Activated T-helper 1 cell treated with anti-CD3 and anti-CD28 coated beads, Interleukin-12 subunit alpha, Interleukin-12 subunit beta, Interleukin-2, Interleukin-4 antibody, amounts not matched to agents 30 ng/mL and 10 ng/mL and 1 ng/mL, durations not matched to agents 14 hours and 24 hours and 36 hours (primary cell): ENCODE results near the gene SPATA33. TPM values are rescaled to one million over a fixed set of nuclear protein-coding genes. Genes with fewer than 3 reads are reported as not detected.
"Not testable (repeated sequence)": the region's sequence is repeated elsewhere in the genome, so short reads cannot be mapped to it uniquely, and the experiment has no call there.

Source experiments
- DNase-seq: peaks from one replicate; pipeline ENCODE4 v3.0.0; 2021; ENCODE audit warnings: low spot score
- H3K27ac Mint-ChIP-seq: one replicate; pipeline ENCODE4 v1.8.0; 2021; ENCODE audit warnings: mild to moderate bottlenecking, mixed read lengths
- H3K27me3 Mint-ChIP-seq: one replicate; pipeline ENCODE4 v1.8.0; 2022; ENCODE audit warnings: mild to moderate bottlenecking, moderate library complexity, mixed read lengths; ENCODE audit not compliant: insufficient read depth
- H3K36me3 Mint-ChIP-seq: one replicate; pipeline ENCODE4 v1.8.0; 2021; ENCODE audit warnings: low read depth, mixed read lengths
- H3K4me1 Mint-ChIP-seq: one replicate; pipeline ENCODE4 v1.8.0; 2021; ENCODE audit warnings: low read depth, mixed read lengths
- H3K4me3 Mint-ChIP-seq: one replicate; pipeline ENCODE4 v1.8.0; 2021; ENCODE audit warnings: mild to moderate bottlenecking, moderate library complexity, mixed read lengths
- H3K9me3 Mint-ChIP-seq: one replicate; pipeline ENCODE4 v1.8.0; 2021; ENCODE audit warnings: mixed read lengths
- intact Hi-C: fragments of 100-400 bp; cut with micrococcal nuclease; formaldehyde crosslinking; loops from one replicate; pipeline ENCODE4 v1.15.1; 2024
- total RNA-seq: library from RNA; stranded (reverse); gene quantifications from 2 replicates; pipeline ENCODE4 v1.2.3, GENCODE V29; 2022

The SPATA33 gene
- total RNA-seq, 1 donor from 2014 or later, result 15.1 TPM

GRCh38 chr16:89686520-89687091 is 29.0 kb downstream of the SPATA33 start, which contains the start of gene CDK10:
Gene CDK10 (plus strand): TSS chr16:89686689. CDS start chr16:89686711, 22 bp downstream.
- Mint-ChIP-seq H3K27ac (peak within 1 kb of the TSS; percentile 93), H3K4me3 (peak within 1 kb of the TSS; percentile 94), H3K4me1 (peaks cover 6% of the 10 kb centered on the region), H3K9me3 (peaks cover 5% of the 10 kb centered on the region), H3K36me3 (peaks cover 16% of the 10 kb centered on the region), H3K27me3 (no peaks in the 10 kb centered on the region)
- DNase-seq, result peak; percentile 91
- intact Hi-C loops, result loop anchor here (1.0 kb wide), 3 partner anchors 14 to 28 kb away; no protein-coding TSS in a partner anchor

DNA sequence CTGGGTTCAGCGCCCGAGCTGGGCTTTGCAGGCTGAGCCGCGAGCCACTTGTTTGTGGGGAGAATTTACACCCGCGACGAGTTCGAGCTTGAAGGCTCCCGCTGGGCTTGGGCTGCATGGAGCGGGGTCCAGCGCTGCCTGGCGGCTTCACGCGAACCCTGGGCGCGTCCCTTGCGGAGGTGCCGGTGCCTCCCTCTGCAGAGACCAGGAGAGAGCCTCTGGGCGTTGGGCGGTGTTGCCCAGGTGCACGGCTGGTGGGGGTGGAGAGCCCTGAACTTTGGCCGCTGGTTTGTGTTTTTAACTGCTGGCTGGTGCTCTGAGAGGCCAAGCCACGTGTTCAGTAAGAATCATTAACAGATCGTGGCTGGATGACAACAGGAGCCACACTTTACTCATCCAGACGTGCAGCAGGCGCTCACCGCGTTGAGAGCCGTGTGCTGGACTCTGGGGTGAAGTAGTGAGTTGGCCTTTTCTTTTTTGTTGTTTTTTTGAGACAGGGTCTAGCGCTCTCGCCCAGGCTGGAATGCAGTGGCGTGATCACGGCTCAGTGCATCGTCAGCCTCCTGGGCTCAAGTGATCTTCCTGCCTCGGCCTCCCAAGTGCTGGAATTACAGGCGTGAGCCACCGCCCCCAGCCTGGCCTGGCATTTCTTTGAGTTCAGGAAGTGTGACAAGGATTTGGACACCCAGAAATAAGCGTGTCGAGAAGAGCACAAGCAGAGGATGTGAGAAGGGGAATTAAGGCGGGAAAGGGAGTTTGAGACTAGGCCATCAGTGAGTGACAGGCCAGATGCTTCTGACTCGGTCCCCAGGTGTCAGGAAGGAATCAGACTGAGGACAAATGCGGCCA is 29.7 kb downstream of the SPATA33 start:
- H3K9me3 Mint-ChIP-seq, result peaks cover 5% of the 10 kb centered on the region
- DNase-seq, result no peak
- peak overlapping the region; percentile 74 for H3K27ac Mint-ChIP-seq
- no peaks in the 10 kb centered on the region for H3K27me3 Mint-ChIP-seq
- intact Hi-C loops, result no loop called here
- H3K4me3 Mint-ChIP-seq, result peak overlapping the region; percentile 94
- peaks cover 18% of the 10 kb centered on the region for H3K36me3 Mint-ChIP-seq
- H3K4me1 Mint-ChIP-seq, result peaks cover 6% of the 10 kb centered on the region

GRCh38 chr16:89688395-89688794 is 30.8 kb downstream of the SPATA33 start:
- H3K4me3 Mint-ChIP-seq, result peak overlapping the region; percentile 94
- intact Hi-C loops, result no loop called here
- H3K27ac Mint-ChIP-seq, result no peak overlapping the region
- no peak for DNase-seq
- no peaks in the 10 kb centered on the region for H3K27me3 Mint-ChIP-seq
- H3K36me3 Mint-ChIP-seq, result peaks cover 21% of the 10 kb centered on the region
- peaks cover 5% of the 10 kb centered on the region for H3K9me3 Mint-ChIP-seq
- H3K4me1 Mint-ChIP-seq, result peaks cover 6% of the 10 kb centered on the region

GRCh38 chr16:89689142-89689541 is 31.5 kb downstream of the SPATA33 start:
- H3K4me1 Mint-ChIP-seq, result peaks cover 6% of the 10 kb centered on the region
- intact Hi-C loops, result no loop called here
- H3K27me3 Mint-ChIP-seq, result no peaks in the 10 kb centered on the region
- peaks cover 5% of the 10 kb centered on the region for H3K9me3 Mint-ChIP-seq
- no peak for DNase-seq
- H3K27ac Mint-ChIP-seq, result no peak overlapping the region
- peaks cover 24% of the 10 kb centered on the region for H3K36me3 Mint-ChIP-seq
- no peak overlapping the region for H3K4me3 Mint-ChIP-seq

DNA sequence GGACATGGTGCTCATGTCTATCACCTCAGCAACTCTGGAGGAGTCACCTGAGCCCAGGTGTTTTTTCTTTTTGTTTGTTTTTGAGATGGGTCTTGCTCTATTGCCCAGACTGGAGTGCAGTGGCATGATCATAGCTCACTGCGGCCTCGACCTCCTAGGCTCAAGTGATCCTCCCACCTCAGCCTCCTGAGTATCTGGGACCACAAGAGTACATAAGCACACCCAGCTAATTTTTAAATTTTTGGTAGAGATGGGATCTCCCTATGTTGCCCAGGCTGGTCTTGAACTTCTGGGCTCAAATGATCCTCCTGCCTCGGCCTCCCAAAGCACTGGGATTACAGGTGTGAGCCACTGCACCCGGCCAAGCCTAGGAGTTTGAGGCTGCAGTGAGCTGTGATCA is 32.0 kb downstream of the SPATA33 start:
- intact Hi-C loops, H3K27me3 Mint-ChIP-seq, H3K4me1 Mint-ChIP-seq, H3K9me3 Mint-ChIP-seq, H3K4me3 Mint-ChIP-seq, H3K27ac Mint-ChIP-seq, DNase-seq: not testable (repeated sequence)
- H3K36me3 Mint-ChIP-seq, result peaks cover 24% of the 10 kb centered on the region

DNA sequence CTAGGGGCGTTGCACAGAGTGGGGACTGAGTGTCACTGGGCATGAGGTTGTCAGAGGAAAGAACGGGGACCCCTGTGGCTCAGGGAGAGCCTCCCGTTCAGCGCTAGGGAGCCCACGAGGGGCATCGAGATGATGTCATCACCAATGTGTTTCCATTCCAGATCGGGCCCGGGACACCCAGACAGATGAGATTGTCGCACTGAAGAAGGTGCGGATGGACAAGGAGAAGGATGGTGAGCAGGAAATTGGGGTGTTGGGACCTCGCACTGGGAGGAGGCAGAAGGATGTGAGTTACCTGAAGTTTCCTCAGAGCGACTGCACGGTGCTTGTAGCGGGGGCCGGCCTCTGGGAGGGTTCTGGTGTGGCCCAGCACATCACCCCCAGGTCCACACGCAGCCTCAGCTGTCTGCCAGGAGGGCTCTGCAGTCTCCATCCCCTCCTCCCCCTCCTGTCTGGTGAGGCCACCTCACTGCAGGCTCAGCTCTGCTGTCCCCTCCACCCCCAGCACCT is 32.8 kb downstream of the SPATA33 start:
- H3K27me3 Mint-ChIP-seq, result no peaks in the 10 kb centered on the region
- H3K36me3 Mint-ChIP-seq, result peaks cover 20% of the 10 kb centered on the region
- no peaks in the 10 kb centered on the region for H3K9me3 Mint-ChIP-seq
- DNase-seq, result no peak
- H3K4me3 Mint-ChIP-seq, result no peak overlapping the region
- H3K27ac Mint-ChIP-seq, result no peak overlapping the region
- intact Hi-C loops, result no loop called here
- peaks cover 6% of the 10 kb centered on the region for H3K4me1 Mint-ChIP-seq

GRCh38 chr16:89691231-89691985 is 33.8 kb downstream of the SPATA33 start:
- Mint-ChIP-seq H3K36me3 (peaks cover 20% of the 10 kb centered on the region), H3K4me3 (no peak overlapping the region), H3K27ac (no peak overlapping the region), H3K4me1 (peaks cover 6% of the 10 kb centered on the region), H3K9me3 (no peaks in the 10 kb centered on the region), H3K27me3 (no peaks in the 10 kb centered on the region)
- intact Hi-C loops, result no loop called here
- no peak for DNase-seq

- H3K36me3 Mint-ChIP-seq, result peaks cover 19% of the 10 kb centered on the region
- H3K4me1 Mint-ChIP-seq, result peaks cover 6% of the 10 kb centered on the region
- H3K4me3 Mint-ChIP-seq, result no peak overlapping the region
- no peak for DNase-seq
- intact Hi-C loops, result no loop called here
- no peaks in the 10 kb centered on the region for H3K27me3 Mint-ChIP-seq
- H3K9me3 Mint-ChIP-seq, result no peaks in the 10 kb centered on the region
- H3K27ac Mint-ChIP-seq, result no peak overlapping the region
Observed at GRCh38 chr16:89691986-89692569, 34.4 kb downstream of the SPATA33 start.

DNA sequence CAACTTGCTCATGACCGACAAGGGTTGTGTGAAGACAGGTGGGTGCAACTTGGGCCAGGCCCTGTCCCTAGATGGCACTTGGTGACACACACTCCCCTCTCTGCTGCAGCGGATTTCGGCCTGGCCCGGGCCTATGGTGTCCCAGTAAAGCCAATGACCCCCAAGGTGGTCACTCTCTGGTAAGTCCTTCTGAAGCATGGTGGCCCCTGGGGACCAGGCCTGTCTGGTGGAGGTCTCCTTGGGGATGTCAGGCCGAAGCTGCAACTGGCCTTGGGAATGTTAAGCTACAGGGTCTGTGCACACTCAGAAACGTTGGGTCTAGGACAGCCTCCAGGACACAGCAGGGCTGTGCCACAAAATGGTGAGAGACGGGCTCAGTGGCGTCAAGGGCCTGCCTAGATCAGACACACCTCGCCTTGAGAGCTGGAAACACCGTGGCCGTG is 35.7 kb downstream of the SPATA33 start:
- Mint-ChIP-seq H3K9me3 (no peaks in the 10 kb centered on the region), H3K4me3 (no peak overlapping the region), H3K27me3 (no peaks in the 10 kb centered on the region), H3K27ac (no peak overlapping the region), H3K36me3 (peaks cover 19% of the 10 kb centered on the region), H3K4me1 (no peaks in the 10 kb centered on the region)
- intact Hi-C loops, result no loop called here
- no peak for DNase-seq

DNA sequence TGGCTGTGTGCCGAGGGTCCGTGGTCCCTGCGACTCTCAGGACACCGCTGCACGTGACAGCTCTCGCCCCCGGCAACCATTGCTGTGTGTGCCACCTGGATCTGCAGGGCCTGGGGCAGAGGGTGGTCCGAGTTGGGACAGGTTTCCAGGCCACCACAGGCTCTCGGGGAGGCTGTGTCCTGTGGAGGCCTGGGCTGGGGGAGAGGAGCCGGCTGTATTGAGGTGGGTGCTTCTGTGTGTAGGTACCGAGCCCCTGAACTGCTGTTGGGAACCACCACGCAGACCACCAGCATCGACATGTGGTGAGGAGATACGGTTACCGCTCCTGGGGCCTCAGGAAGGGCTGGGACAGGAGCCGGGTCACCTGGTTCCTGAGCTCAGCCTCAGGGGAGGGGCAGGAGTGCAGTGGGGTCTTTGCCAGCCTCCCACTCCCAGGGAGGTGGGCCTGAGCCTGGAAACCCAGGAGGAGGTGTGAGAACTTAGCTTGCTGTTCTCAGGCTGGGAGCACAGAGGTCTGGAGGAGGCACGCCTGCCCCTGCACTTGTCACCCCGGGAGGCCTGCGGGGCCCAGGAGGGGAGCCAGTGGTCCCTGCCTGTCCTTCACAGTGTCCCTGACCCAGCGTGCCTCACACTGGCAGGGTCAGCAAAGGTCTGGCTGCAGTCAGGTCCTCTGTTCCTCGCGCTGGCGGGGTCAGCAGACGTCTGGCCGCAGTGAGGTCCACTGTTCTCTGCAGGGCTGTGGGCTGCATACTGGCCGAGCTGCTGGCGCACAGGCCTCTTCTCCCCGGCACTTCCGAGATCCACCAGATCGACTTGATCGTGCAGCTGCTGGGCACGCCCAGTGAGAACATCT is 36.5 kb downstream of the SPATA33 start:
- no peak for DNase-seq
- no peaks in the 10 kb centered on the region for H3K9me3 Mint-ChIP-seq
- no peak overlapping the region for H3K4me3 Mint-ChIP-seq
- H3K27ac Mint-ChIP-seq, result no peak overlapping the region
- H3K27me3 Mint-ChIP-seq, result no peaks in the 10 kb centered on the region
- no peaks in the 10 kb centered on the region for H3K4me1 Mint-ChIP-seq
- intact Hi-C loops, result no loop called here
- peaks cover 19% of the 10 kb centered on the region for H3K36me3 Mint-ChIP-seq

GRCh38 chr16:89694784-89695085 is 37.1 kb downstream of the SPATA33 start:
- not testable (repeated sequence) for H3K4me1 Mint-ChIP-seq

More at GRCh38 chr16:89694784-89695085, 37.1 kb downstream of the SPATA33 start:
- H3K27me3 Mint-ChIP-seq, intact Hi-C loops, H3K4me3 Mint-ChIP-seq, H3K9me3 Mint-ChIP-seq, DNase-seq, H3K27ac Mint-ChIP-seq: not testable (repeated sequence)
- peaks cover 19% of the 10 kb centered on the region for H3K36me3 Mint-ChIP-seq
